Natural killer cell (primary cell): ENCODE data around the gene KHDRBS1. TPM values are rescaled to one million over a fixed set of nuclear protein-coding genes. Genes with fewer than 3 reads are reported as not detected.

Source experiments
- ATAC-seq, 3 donors: fragments of 150-1000 bp in 2 of 3; fragments of 200-7000 bp in 1 of 3; cut with Tn5 transposase; 1 replicate in 1 of 3; 2 replicates in 2 of 3; pipeline ENCODE4 v1.10.0; 2021; ENCODE audit warnings: mild to moderate bottlenecking in 2 of 3, moderate library complexity in 2 of 3
- DNase-seq, 2 donors: peaks; one replicate each; pipeline versions ENCODE4 v3.0.0 to v3.0.0-alpha.2; 2013 to 2021; ENCODE audit warnings: mixed read lengths in 1 of 2
- H3K27ac ChIP-seq: one replicate; pipeline ENCODE4 v1.5.1; 2013; ENCODE audit warnings: mild to moderate bottlenecking, low read length
- H3K27me3 ChIP-seq: one replicate; pipeline ENCODE4 v1.6.1; 2013; ENCODE audit warnings: low read length; ENCODE audit not compliant: control insufficient read depth, insufficient read depth
- H3K36me3 ChIP-seq: one replicate; pipeline ENCODE4 v1.6.1; 2013; ENCODE audit warnings: low read length; ENCODE audit not compliant: control insufficient read depth, insufficient read depth
- H3K4me1 ChIP-seq: one replicate; pipeline ENCODE4 v1.6.1; 2013; ENCODE audit warnings: low read length; ENCODE audit not compliant: control insufficient read depth, insufficient read depth
- H3K4me3 ChIP-seq: one replicate; pipeline ENCODE4 v1.5.1; 2013; ENCODE audit warnings: low read length
- H3K9me3 ChIP-seq: one replicate; pipeline ENCODE4 v1.6.1; 2013; ENCODE audit warnings: low read length; ENCODE audit not compliant: control insufficient read depth, insufficient read depth
- H3K27ac Mint-ChIP-seq, 2 donors: one replicate each; pipeline ENCODE4 v1.8.0; 2022; ENCODE audit warnings: mild to moderate bottlenecking in 2 of 2, mixed read lengths in 2 of 2, moderate library complexity in 1 of 2
- H3K27me3 Mint-ChIP-seq, 2 donors: one replicate each; pipeline ENCODE4 v1.8.0; 2022; ENCODE audit warnings: low read depth in 2 of 2, mixed read lengths in 2 of 2
- H3K36me3 Mint-ChIP-seq: one replicate; pipeline ENCODE4 v1.8.0; 2022; ENCODE audit warnings: mixed read lengths
- H3K4me1 Mint-ChIP-seq, 2 donors: one replicate each; pipeline ENCODE4 v1.8.0; 2022; ENCODE audit warnings: mixed read lengths in 2 of 2
- H3K4me3 Mint-ChIP-seq: one replicate; pipeline ENCODE4 v1.8.0; 2022; ENCODE audit warnings: mild to moderate bottlenecking, moderate library complexity, mixed read lengths
- H3K9me3 Mint-ChIP-seq, 2 donors: one replicate each; pipeline ENCODE4 v1.8.0; 2022; ENCODE audit warnings: mixed read lengths in 2 of 2
- WGBS: methylation state at CpG from one replicate; pipeline ENCODE4 v1.1.7; 2013; ENCODE audit warnings: missing lambda C conversion rate; ENCODE audit not compliant: insufficient coverage; 5-methylcytosine and 5-hydroxymethylcytosine counted together
- intact Hi-C: fragments of 100-400 bp; cut with micrococcal nuclease; formaldehyde crosslinking; loops from one replicate; pipeline ENCODE4 v1.14.2; 2022
- total RNA-seq, 4 donors: library from RNA; stranded (reverse); fragments of 120-200 nt in 1 of 4; gene quantifications; one replicate each; pipeline versions ENCODE4 v1.2.3 to v1.2.4, GENCODE V29; 2013 to 2022
- TF ChIP-seq, protein P1 (sequence below): fragments of 200-600 bp; IDR thresholded peaks from one replicate; pipeline ENCODE4 v1.8.0; 2022; ENCODE audit warnings: antibody characterized with exemption

Gene KHDRBS1
- total RNA-seq, 3 donors from 2014 or later (not counting 1 experiment from before 2014, with no cell fraction given) = 107 to 112 (median 109) TPM

DNA sequence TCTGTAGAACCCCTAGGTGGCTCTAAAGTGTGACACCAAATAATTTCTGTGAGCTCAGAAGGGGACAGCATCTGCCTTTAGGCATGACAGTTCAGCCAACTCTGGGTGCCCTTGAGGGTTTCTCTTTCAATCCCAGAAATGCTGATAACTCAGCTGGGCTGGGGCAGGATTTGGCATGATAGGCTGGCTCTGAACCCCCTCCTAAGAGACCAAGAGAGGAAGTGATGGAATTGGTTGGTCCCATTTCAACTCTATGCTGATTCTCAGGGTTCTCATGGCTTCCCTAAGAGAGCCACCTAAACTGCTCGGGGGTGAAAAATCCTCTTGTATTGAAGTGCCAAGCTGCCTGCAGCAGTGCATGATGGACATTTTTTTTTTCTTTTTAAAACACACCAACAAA, 30.6 kb downstream of the KHDRBS1 start:
- H3K27ac Mint-ChIP-seq = no peak overlapping the region
- no CpG with 5 or more reads among the region's 1 CpG for WGBS
- Histone ChIP-seq H3K27me3 (no peaks in the 10 kb centered on the region), H3K9me3 (no peaks in the 10 kb centered on the region), H3K4me1 (no peaks in the 10 kb centered on the region), H3K36me3 (peaks cover 76% of the 10 kb centered on the region), H3K27ac (no peak overlapping the region), H3K4me3 (no peak overlapping the region)
- H3K4me3 Mint-ChIP-seq = no peak overlapping the region
- no peaks in the 10 kb centered on the region for H3K27me3 Mint-ChIP-seq
- H3K4me1 Mint-ChIP-seq = peaks cover 5% of the 10 kb centered on the region in 2 donors
- TF ChIP-seq, protein P1, sequence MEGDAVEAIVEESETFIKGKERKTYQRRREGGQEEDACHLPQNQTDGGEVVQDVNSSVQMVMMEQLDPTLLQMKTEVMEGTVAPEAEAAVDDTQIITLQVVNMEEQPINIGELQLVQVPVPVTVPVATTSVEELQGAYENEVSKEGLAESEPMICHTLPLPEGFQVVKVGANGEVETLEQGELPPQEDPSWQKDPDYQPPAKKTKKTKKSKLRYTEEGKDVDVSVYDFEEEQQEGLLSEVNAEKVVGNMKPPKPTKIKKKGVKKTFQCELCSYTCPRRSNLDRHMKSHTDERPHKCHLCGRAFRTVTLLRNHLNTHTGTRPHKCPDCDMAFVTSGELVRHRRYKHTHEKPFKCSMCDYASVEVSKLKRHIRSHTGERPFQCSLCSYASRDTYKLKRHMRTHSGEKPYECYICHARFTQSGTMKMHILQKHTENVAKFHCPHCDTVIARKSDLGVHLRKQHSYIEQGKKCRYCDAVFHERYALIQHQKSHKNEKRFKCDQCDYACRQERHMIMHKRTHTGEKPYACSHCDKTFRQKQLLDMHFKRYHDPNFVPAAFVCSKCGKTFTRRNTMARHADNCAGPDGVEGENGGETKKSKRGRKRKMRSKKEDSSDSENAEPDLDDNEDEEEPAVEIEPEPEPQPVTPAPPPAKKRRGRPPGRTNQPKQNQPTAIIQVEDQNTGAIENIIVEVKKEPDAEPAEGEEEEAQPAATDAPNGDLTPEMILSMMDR = no peak
- DNase-seq = no peak
- peaks cover 7% of the 10 kb centered on the region for H3K36me3 Mint-ChIP-seq
- intact Hi-C loops = no loop called here
- no peak for ATAC-seq
- no peaks in the 10 kb centered on the region for H3K9me3 Mint-ChIP-seq

DNA sequence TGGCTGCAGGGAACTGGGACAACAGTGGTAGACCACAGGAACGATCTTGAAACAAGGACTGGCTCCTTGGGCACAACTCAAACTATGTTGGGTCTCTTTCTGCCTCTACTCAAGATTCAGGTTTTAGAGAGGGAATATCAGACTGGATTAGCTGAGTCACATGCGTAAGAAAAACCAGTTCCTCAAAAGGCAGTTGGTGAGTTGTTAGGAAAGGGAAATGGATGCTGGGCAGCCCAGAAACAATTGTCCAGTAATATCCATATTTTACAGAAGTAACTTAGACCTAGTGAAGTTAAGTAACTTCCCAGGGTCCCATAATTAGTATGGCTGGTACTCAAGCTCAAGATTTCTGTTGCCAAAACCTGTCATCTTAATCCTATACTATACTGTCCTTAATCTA, 32.1 kb downstream of the KHDRBS1 start:
- Histone ChIP-seq H3K36me3 (peaks cover 69% of the 10 kb centered on the region), H3K27me3 (no peaks in the 10 kb centered on the region), H3K27ac (no peak overlapping the region), H3K4me1 (no peaks in the 10 kb centered on the region), H3K4me3 (no peak overlapping the region), H3K9me3 (no peaks in the 10 kb centered on the region)
- ATAC-seq (no peak), DNase-seq (no peak)
- H3K27ac Mint-ChIP-seq = peak overlapping the region; percentile 13 to 50
- H3K27me3 Mint-ChIP-seq = no peaks in the 10 kb centered on the region
- WGBS = 89% methylated on average over 2 of the region's 2 CpGs
- TF ChIP-seq, protein P1 = no peak
- intact Hi-C loops = no loop called here
- H3K4me1 Mint-ChIP-seq = peaks cover 5 to 11% of the 10 kb centered on the region in 2 donors
- H3K36me3 Mint-ChIP-seq = peaks cover 7% of the 10 kb centered on the region
- no peaks in the 10 kb centered on the region for H3K9me3 Mint-ChIP-seq
- H3K4me3 Mint-ChIP-seq = no peak overlapping the region

DNA sequence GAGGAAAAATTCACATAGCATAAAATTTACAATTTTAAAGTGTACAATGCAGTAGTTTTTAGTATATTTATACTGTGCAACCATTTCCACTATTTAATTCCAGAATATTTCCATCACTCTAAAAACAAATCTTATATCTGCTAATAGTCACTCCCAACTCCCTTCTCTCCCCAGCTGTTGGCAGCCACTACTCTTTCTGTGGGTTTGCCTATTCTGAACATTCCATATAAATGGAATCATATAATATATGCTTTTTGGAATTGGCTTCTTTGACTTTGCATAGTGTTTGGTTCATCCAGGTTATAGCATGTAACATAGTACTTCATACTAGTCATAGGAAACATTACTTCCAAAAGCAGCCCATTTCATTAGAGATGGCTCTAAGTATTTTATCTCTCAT, 34.0 kb downstream of the KHDRBS1 start:
- H3K36me3 ChIP-seq = peaks cover 67% of the 10 kb centered on the region
- no peaks in the 10 kb centered on the region for H3K9me3 ChIP-seq
- H3K4me1 ChIP-seq = no peaks in the 10 kb centered on the region
- TF ChIP-seq, protein P1 = no peak
- ATAC-seq (no peak), DNase-seq (no peak)
- H3K9me3 Mint-ChIP-seq = no peaks in the 10 kb centered on the region
- no peak overlapping the region for H3K27ac ChIP-seq
- H3K4me3 ChIP-seq = no peak overlapping the region
- intact Hi-C loops = no loop called here
- no peak overlapping the region for H3K4me3 Mint-ChIP-seq
- no peaks in the 10 kb centered on the region for H3K27me3 ChIP-seq
- H3K36me3 Mint-ChIP-seq = peaks cover 17% of the 10 kb centered on the region
- H3K27ac Mint-ChIP-seq = peak overlapping the region; percentile 35 to 57
- H3K4me1 Mint-ChIP-seq = peaks cover 0 to 11% of the 10 kb centered on the region in 2 donors
- H3K27me3 Mint-ChIP-seq = no peaks in the 10 kb centered on the region

DNA sequence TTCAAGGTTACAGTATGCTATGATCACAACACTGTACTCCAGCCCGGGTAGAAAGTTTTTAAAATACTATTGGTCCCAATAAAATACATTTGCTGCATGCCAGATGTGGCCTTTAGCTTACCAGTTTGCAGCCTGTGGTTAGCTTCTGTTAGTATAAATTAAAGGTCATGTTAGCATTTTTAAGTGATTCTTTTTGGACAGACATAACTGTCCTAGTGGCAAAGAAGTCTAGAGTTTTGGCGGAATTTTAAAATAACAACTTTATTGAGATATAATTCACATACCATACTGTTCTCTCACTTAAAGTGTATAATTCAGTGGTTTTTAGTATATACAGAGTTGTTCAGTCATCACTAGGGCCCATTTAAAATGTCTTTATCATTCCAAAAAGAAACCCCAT, 34.8 kb downstream of the KHDRBS1 start:
- Histone ChIP-seq H3K9me3 (no peaks in the 10 kb centered on the region), H3K4me1 (no peaks in the 10 kb centered on the region), H3K27ac (no peak overlapping the region), H3K36me3 (peaks cover 68% of the 10 kb centered on the region), H3K27me3 (no peaks in the 10 kb centered on the region), H3K4me3 (no peak overlapping the region)
- Mint-ChIP-seq H3K27me3 (no peaks in the 10 kb centered on the region), H3K4me3 (no peak overlapping the region), H3K4me1 (peaks cover 0 to 11% of the 10 kb centered on the region in 2 donors), H3K27ac (peak overlapping the region in 1 of 2 donors; percentile 35), H3K36me3 (peaks cover 17% of the 10 kb centered on the region), H3K9me3 (no peaks in the 10 kb centered on the region)
- intact Hi-C loops = no loop called here
- DNase-seq (no peak), ATAC-seq (no peak)
- TF ChIP-seq, protein P1 = no peak
- 100% methylated on average over 1 of the region's 2 CpGs for WGBS
